ENCODE data around the gene MERTK. TPM values are rescaled to one million over a fixed set of nuclear protein-coding genes. Genes with fewer than 3 reads are reported as not detected.
A peak's percentile ranks its signal among the peaks of the same experiment; 100 is the strongest.

Gene MERTK
- total RNA-seq, 1 donor from 2014 or later, result 20.7 TPM

DNA sequence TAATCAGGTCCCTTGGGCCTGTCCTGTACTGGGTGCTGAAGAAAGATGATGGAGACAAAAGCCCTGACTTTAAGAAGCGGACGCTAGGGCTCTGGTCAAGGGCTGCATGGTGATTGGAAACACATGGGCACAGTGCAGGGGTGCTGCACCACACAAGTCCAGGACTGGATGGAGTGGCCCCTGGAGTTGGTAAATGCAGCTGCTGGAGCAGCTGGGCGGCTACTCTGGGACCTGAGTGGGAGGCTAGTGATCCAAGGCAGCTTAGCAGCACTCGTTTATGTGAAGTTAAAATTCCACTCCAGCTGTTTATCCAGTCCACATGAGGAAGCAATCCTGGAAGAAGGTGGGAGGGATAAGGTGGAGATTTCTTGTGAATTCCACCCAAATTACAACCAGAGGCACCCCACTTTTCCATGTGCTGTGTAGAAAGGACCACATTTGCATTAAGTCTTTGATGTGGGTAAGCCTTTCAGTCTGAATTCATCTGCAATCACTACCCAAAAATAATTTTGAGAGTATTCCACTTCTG lies 24.9 kb downstream of the MERTK start:
- Histone ChIP-seq H3K4me3 (no peak overlapping the region), H3K27ac (peak overlapping the region; percentile 27), H3K4me1 (peaks cover 29% of the 10 kb centered on the region), H3K27me3 (ENCODE audit: low read depth) (no peaks in the 10 kb centered on the region), H3K36me3 (no peaks in the 10 kb centered on the region), H3K9me3 (no peaks in the 10 kb centered on the region)
- ATAC-seq (no peak), DNase-seq (no peak)
- intact Hi-C loops (cut with DNase I), result no loop called here
- TF ChIP-seq, protein P1, sequence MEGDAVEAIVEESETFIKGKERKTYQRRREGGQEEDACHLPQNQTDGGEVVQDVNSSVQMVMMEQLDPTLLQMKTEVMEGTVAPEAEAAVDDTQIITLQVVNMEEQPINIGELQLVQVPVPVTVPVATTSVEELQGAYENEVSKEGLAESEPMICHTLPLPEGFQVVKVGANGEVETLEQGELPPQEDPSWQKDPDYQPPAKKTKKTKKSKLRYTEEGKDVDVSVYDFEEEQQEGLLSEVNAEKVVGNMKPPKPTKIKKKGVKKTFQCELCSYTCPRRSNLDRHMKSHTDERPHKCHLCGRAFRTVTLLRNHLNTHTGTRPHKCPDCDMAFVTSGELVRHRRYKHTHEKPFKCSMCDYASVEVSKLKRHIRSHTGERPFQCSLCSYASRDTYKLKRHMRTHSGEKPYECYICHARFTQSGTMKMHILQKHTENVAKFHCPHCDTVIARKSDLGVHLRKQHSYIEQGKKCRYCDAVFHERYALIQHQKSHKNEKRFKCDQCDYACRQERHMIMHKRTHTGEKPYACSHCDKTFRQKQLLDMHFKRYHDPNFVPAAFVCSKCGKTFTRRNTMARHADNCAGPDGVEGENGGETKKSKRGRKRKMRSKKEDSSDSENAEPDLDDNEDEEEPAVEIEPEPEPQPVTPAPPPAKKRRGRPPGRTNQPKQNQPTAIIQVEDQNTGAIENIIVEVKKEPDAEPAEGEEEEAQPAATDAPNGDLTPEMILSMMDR (IDR thresholded peaks at IDR 0.05), result no peak

DNA sequence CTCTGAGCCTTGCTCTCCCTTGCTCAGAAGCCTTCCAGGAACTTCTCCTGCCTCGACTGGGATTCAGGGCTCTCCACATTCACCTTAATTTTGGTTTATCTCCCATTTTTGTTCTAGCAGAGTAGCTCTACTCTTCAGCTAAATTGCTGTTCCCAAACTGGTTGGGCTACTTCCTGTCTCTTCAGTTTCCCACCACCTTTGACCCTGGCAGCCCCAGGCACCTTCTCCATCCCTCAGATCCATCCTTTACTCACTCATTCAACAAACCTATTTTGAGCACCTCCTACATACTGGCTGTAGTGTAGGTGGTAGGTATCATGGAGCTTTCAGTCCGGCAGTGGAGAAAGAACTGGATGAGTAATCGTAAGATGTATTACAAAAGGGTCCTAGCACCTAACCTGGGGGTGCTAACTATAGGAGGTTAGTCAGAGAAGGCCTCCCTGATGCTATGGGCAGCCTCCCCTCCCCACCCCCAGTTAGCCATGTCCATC lies 26.3 kb downstream of the MERTK start:
- TF ChIP-seq, protein P1 (IDR thresholded peaks at IDR 0.05), result no peak
- Histone ChIP-seq H3K36me3 (peaks cover 8% of the 10 kb centered on the region), H3K4me1 (peaks cover 19% of the 10 kb centered on the region), H3K9me3 (no peaks in the 10 kb centered on the region), H3K4me3 (no peak overlapping the region), H3K27ac (no peak overlapping the region), H3K27me3 (ENCODE audit: low read depth) (no peaks in the 10 kb centered on the region)
- DNase-seq (no peak), ATAC-seq (no peak)
- intact Hi-C loops (cut with DNase I), result no loop called here

DNA sequence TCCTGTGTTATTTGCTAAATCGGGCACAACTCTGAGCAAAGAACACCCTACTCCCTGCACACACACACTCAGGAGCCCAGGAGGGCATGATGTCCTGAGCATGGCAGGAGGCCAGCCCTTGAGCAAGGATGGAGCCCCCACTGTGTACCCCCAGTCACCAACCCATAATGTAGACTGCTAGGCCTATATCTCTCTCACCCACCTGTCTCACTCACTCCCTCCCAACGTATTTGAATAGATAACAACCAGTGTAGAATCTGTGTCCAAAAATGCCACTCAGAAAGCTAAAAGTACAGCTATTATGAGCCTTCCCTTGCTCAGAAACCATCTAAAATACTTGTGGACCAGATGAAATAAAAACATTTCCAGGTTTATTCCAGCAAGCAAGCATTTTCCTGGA lies 29.3 kb downstream of the MERTK start:
- Histone ChIP-seq H3K27ac (no peak overlapping the region), H3K4me3 (no peak overlapping the region), H3K9me3 (no peaks in the 10 kb centered on the region), H3K27me3 (ENCODE audit: low read depth) (no peaks in the 10 kb centered on the region), H3K4me1 (peaks cover 8% of the 10 kb centered on the region), H3K36me3 (peaks cover 27% of the 10 kb centered on the region)
- TF ChIP-seq, protein P1 (IDR thresholded peaks at IDR 0.05), result no peak
- DNase-seq (no peak), ATAC-seq (no peak)
- intact Hi-C loops (cut with DNase I), result no loop called here

DNA sequence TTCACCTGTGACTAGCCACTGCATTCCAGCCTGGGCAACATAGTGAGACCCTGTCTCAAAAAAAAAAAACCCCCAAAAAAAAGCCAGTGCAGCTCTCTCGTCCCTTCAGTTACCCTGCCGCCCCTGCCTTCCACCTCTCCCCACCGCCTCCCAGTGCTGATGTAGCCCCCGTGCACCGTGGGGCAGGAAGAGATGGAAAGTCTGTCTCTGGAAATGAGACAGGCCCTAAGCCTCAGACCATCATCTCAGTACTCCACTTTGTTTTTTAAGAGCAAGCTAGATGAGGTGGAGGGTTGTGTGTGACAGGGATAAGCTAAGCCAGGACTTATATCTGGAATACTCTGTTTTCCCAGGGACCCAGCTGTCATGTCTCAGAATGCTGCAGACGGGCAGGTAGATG lies 32.0 kb downstream of the MERTK start:
- peaks cover 8% of the 10 kb centered on the region for H3K4me1 ChIP-seq
- TF ChIP-seq, protein P1 (IDR thresholded peaks at IDR 0.05), result no peak
- H3K9me3 ChIP-seq, result no peaks in the 10 kb centered on the region
- no peak overlapping the region for H3K4me3 ChIP-seq
- DNase-seq (no peak), ATAC-seq (no peak)
- intact Hi-C loops (cut with DNase I), result no loop called here
- no peak overlapping the region for H3K27ac ChIP-seq
- H3K36me3 ChIP-seq, result peaks cover 27% of the 10 kb centered on the region
- no peaks in the 10 kb centered on the region for H3K27me3 ChIP-seq (ENCODE audit: low read depth)

DNA sequence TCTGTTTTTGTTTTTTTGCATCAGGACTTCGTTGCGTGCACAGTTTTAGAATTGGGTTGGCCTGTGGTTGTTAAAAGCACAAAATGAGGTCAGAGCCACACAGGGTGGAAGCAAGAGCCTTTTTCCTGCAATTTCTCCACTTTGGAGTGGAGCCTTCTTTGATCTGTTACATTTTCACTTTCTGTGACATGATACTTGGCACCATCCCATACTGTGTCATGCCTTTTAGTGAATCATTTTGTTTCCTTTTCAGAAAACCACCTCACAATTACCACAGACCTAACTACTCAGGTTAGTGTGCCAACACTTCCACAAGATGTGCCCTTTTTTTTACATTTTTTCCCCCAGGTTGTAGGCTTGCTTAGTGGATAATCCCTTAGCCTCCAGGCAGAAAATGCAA lies 32.5 kb downstream of the MERTK start:
- Histone ChIP-seq H3K27ac (no peak overlapping the region), H3K27me3 (ENCODE audit: low read depth) (no peaks in the 10 kb centered on the region), H3K9me3 (no peaks in the 10 kb centered on the region), H3K36me3 (peaks cover 27% of the 10 kb centered on the region), H3K4me1 (peaks cover 8% of the 10 kb centered on the region), H3K4me3 (no peak overlapping the region)
- intact Hi-C loops (cut with DNase I), result no loop called here
- no peak for ATAC-seq
- no peak for DNase-seq
- TF ChIP-seq, protein P1 (IDR thresholded peaks at IDR 0.05), result no peak
